Mesendoderm (in vitro differentiated cells): ENCODE results near the gene RUSF1.
A peak's percentile ranks its signal among the peaks of the same experiment; 100 is the strongest.
"Not testable (repeated sequence)": the region's sequence is repeated elsewhere in the genome, so short reads cannot be mapped to it uniquely, and the experiment has no call there.

Source experiments
- DNase-seq: peaks from one replicate; pipeline ENCODE4 v3.0.0; 2013
- H2AK5ac ChIP-seq: 2 replicates; pipeline ENCODE4 v1.6.1; 2013; ENCODE audit warnings: low read length, inconsistent platforms
- H2BK120ac ChIP-seq: 2 replicates; pipeline ENCODE4 v1.6.1; 2013; ENCODE audit warnings: low read depth, mild to moderate bottlenecking, low read length, moderate library complexity, mixed read lengths
- H2BK15ac ChIP-seq: replicated peaks from 2 replicates; pipeline ENCODE4 v1.6.1; 2013; ENCODE audit warnings: low read depth, mild to moderate bottlenecking, moderate library complexity
- H2BK5ac ChIP-seq: 2 replicates; pipeline ENCODE4 v1.6.1; 2013; ENCODE audit warnings: low read length, inconsistent platforms
- H3K18ac ChIP-seq: 2 replicates; pipeline ENCODE4 v1.6.1; 2013; ENCODE audit warnings: mild to moderate bottlenecking, low read length, mixed read lengths
- H3K23ac ChIP-seq: one replicate; pipeline ENCODE4 v1.6.1; 2013; ENCODE audit warnings: low read length
- H3K27ac ChIP-seq: 2 replicates; pipeline ENCODE4 v1.5.1; 2013; ENCODE audit warnings: low read depth, mild to moderate bottlenecking, inconsistent platforms, low read length, moderate library complexity
- H3K27me3 ChIP-seq: 2 replicates; pipeline ENCODE4 v1.6.1; 2013; ENCODE audit warnings: low read length, control low read depth, mild to moderate bottlenecking, inconsistent platforms; ENCODE audit not compliant: insufficient read depth, poor library complexity
- H3K36me3 ChIP-seq: 2 replicates; pipeline ENCODE4 v1.6.1; 2013; ENCODE audit warnings: low read length, inconsistent platforms; ENCODE audit not compliant: control insufficient read depth, insufficient read depth
- H3K4ac ChIP-seq: one replicate; pipeline ENCODE4 v1.6.1; 2013; ENCODE audit warnings: low read depth, mild to moderate bottlenecking, low read length, moderate library complexity
- H3K4me1 ChIP-seq: 2 replicates; pipeline ENCODE4 v1.6.1; 2013; ENCODE audit warnings: low read depth, low read length, inconsistent platforms; ENCODE audit not compliant: control insufficient read depth
- H3K4me2 ChIP-seq: 2 replicates; pipeline ENCODE4 v1.6.1; 2013; ENCODE audit warnings: low read length
- H3K4me3 ChIP-seq: 2 replicates; pipeline ENCODE4 v1.5.1; 2013; ENCODE audit warnings: mild to moderate bottlenecking, low read length
- H3K56ac ChIP-seq: one replicate; pipeline ENCODE4 v1.6.1; 2013; ENCODE audit warnings: low read length
- H3K79me1 ChIP-seq: 2 replicates; pipeline ENCODE4 v1.6.1; 2013; ENCODE audit warnings: low read length, inconsistent platforms
- H3K79me2 ChIP-seq: 2 replicates; pipeline ENCODE4 v1.6.1; 2013; ENCODE audit warnings: mild to moderate bottlenecking, low read length; ENCODE audit not compliant: control insufficient read depth, insufficient read depth
- H3K9ac ChIP-seq: 2 replicates; pipeline ENCODE4 v1.6.1; 2013; ENCODE audit warnings: low read length, inconsistent platforms
- H4K5ac ChIP-seq: one replicate; pipeline ENCODE4 v1.6.1; 2013; ENCODE audit warnings: low read length
- H4K8ac ChIP-seq: one replicate; pipeline ENCODE4 v1.6.1; 2013; ENCODE audit warnings: low read depth, mild to moderate bottlenecking, control low read depth, low read length, moderate library complexity
- WGBS: extraction: QIAGEN DNeasy Blood & Tissue Kit; methylation state at CpG from one replicate; pipeline ENCODE4 v1.1.7; 2013; ENCODE audit warnings: low lambda C conversion rate, missing lambda C conversion rate; ENCODE audit not compliant: insufficient coverage; ENCODE audit errors: extremely low coverage; 5-methylcytosine and 5-hydroxymethylcytosine counted together

RUSF1 gene

DNA sequence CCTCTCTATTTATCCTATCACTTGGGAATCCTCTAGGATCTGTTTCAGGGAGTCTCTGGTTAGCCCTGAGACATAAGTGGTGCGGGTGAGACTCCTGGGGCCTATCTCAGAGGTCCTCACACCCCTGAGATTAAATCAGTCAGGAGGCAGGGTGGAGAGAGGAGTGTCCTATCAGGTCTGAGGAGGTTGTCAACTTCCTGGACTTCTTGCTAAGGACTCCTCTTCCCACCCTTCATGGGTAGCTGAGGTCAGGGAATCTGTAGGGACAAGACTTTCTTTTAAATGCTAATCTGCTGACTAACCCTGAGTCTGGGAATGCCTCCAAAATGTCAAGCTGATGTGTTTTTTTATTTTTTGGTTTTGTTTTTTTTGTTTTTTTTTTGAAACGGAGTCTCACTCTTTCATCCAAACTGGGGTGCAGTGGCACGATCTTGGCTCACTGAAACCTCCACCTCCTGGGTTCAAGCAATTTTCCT is 55.5 kb downstream of the RUSF1 start:
- Histone ChIP-seq H3K27me3 (no peaks in the 10 kb centered on the region), H3K4me1 (peaks cover 7% of the 10 kb centered on the region), H2BK15ac (no peak overlapping the region), H3K79me2 (peaks cover 16% of the 10 kb centered on the region), H3K4ac (no peak overlapping the region), H3K79me1 (peaks cover 17% of the 10 kb centered on the region), H3K9ac (no peak overlapping the region), H3K36me3 (no peaks in the 10 kb centered on the region), H3K27ac (no peak overlapping the region), H3K4me2 (no peak overlapping the region), H4K5ac (no peak overlapping the region), H2AK5ac (no peak overlapping the region), H3K23ac (no peak overlapping the region), H4K8ac (no peak overlapping the region), H2BK120ac (no peak overlapping the region), H3K56ac (no peak overlapping the region), H3K18ac (no peak overlapping the region), H3K4me3 (no peak overlapping the region), H2BK5ac (no peak overlapping the region)
- WGBS, result no CpG with 5 or more reads among the region's 3 CpGs
- DNase-seq, result peak; percentile 88

- peak; percentile 94 for DNase-seq
- H3K79me1 ChIP-seq, result peaks cover 11% of the 10 kb centered on the region
- no peak overlapping the region for H3K4me3 ChIP-seq
- H3K56ac ChIP-seq, result no peak overlapping the region
- no peak overlapping the region for H4K5ac ChIP-seq
- no peak overlapping the region for H2AK5ac ChIP-seq
- peaks cover 8% of the 10 kb centered on the region for H3K79me2 ChIP-seq
- H3K23ac ChIP-seq, result no peak overlapping the region
- H3K27me3 ChIP-seq, result no peaks in the 10 kb centered on the region
- H2BK120ac ChIP-seq, result no peak overlapping the region
- H3K27ac ChIP-seq, result no peak overlapping the region
- no peaks in the 10 kb centered on the region for H3K36me3 ChIP-seq
- H3K18ac ChIP-seq, result no peak overlapping the region
- no peak overlapping the region for H3K4me2 ChIP-seq
- H3K4ac ChIP-seq, result no peak overlapping the region
- H2BK5ac ChIP-seq, result no peak overlapping the region
- H3K4me1 ChIP-seq, result peaks cover 6% of the 10 kb centered on the region
- H4K8ac ChIP-seq, result no peak overlapping the region
- H2BK15ac ChIP-seq, result no peak overlapping the region
- WGBS, result no CpG with 5 or more reads among the region's 11 CpGs
- no peak overlapping the region for H3K9ac ChIP-seq
Observed at GRCh38 chr16:31451681-31452351, 56.4 kb downstream of the RUSF1 start.

DNA sequence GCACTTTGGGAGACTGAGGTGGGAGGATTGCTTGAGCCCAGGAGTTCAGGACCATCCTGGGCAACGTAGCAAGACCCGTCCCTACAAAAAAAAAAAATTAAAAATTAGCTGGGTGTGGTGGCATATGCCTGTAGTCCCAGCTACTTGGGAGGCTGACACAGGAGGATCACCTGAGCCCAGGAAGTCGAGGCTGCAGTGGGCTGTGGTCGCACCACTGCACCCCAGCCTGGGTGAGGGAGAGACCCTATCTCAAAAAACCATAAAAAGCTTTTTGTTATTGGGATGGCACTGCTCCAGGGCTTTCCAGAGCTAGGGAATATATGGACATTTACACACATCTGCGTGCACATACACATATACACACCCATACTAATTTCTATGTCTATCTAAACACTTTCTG is 57.0 kb downstream of the RUSF1 start:
- Histone ChIP-seq H3K9ac (no peak overlapping the region), H3K23ac (no peak overlapping the region), H3K27me3 (no peaks in the 10 kb centered on the region), H2BK5ac (no peak overlapping the region), H3K4me1 (peaks cover 6% of the 10 kb centered on the region), H3K79me1 (peaks cover 7% of the 10 kb centered on the region), H3K4ac (no peak overlapping the region), H3K4me3 (no peak overlapping the region), H2AK5ac (no peak overlapping the region), H4K8ac (no peak overlapping the region), H3K4me2 (no peak overlapping the region), H3K18ac (no peak overlapping the region), H2BK120ac (no peak overlapping the region), H3K27ac (no peak overlapping the region), H3K36me3 (no peaks in the 10 kb centered on the region), H3K79me2 (peaks cover 3% of the 10 kb centered on the region), H4K5ac (no peak overlapping the region), H2BK15ac (no peak overlapping the region), H3K56ac (no peak overlapping the region)
- no peak for DNase-seq
- WGBS, result no CpG with 5 or more reads among the region's 5 CpGs

- not testable (repeated sequence) for H3K4me2 ChIP-seq, H2BK5ac ChIP-seq, H2AK5ac ChIP-seq, H2BK15ac ChIP-seq, H2BK120ac ChIP-seq, H3K18ac ChIP-seq, H3K9ac ChIP-seq, H3K79me2 ChIP-seq, H3K4ac ChIP-seq, H4K8ac ChIP-seq, H4K5ac ChIP-seq, H3K4me3 ChIP-seq, H3K27me3 ChIP-seq, H3K27ac ChIP-seq, H3K23ac ChIP-seq, H3K79me1 ChIP-seq, DNase-seq, H3K56ac ChIP-seq, H3K36me3 ChIP-seq, H3K4me1 ChIP-seq
- WGBS, result no CpG with 5 or more reads among the region's 6 CpGs
Observed at GRCh38 chr16:31445931-31446330, 62.3 kb downstream of the RUSF1 start.

- Histone ChIP-seq H3K79me2 (no peaks in the 10 kb centered on the region), H3K4me2 (no peak overlapping the region), H3K36me3 (no peaks in the 10 kb centered on the region), H3K4me3 (no peak overlapping the region), H4K5ac (no peak overlapping the region), H4K8ac (no peak overlapping the region), H3K23ac (no peak overlapping the region), H3K27ac (no peak overlapping the region), H3K4ac (no peak overlapping the region), H3K9ac (no peak overlapping the region), H3K56ac (no peak overlapping the region), H2BK5ac (no peak overlapping the region), H3K4me1 (no peaks in the 10 kb centered on the region), H3K79me1 (no peaks in the 10 kb centered on the region), H2BK120ac (no peak overlapping the region), H3K27me3 (no peaks in the 10 kb centered on the region), H3K18ac (no peak overlapping the region), H2AK5ac (no peak overlapping the region), H2BK15ac (no peak overlapping the region)
- DNase-seq, result no peak
- WGBS, result no CpG with 5 or more reads among the region's 34 CpGs
Observed at GRCh38 chr16:31441956-31442355, 66.2 kb downstream of the RUSF1 start.
